Uterus (tissue), 2 donors: ENCODE measurements around the gene SLC27A2.

Source experiments
- CTCF ChIP-seq, 4 experiments: fragments of 200-600 bp in 2 of 4; fragments of 450-650 bp in 2 of 4; sonication (generic) in 2 of 4; IDR thresholded peaks; one replicate each; pipeline ENCODE4 v1.5.1; 2016 to 2019; ENCODE audit warnings: antibody characterized with exemption in 4 of 4, mild to moderate bottlenecking in 2 of 4, moderate library complexity in 1 of 4
- POLR2A ChIP-seq, 2 donors: fragments of 450-650 bp; IDR thresholded peaks; one replicate each; pipeline ENCODE4 v1.6.1; 2016; ENCODE audit warnings: antibody characterized with exemption in 2 of 2, mild to moderate bottlenecking in 1 of 2, moderate library complexity in 1 of 2

- TF ChIP-seq POLR2A (IDR thresholded peaks at IDR 0.05), result no peak
- TF ChIP-seq CTCF (IDR thresholded peaks at IDR 0.05), result no peak
These were observed 44.1 kb upstream of the SLC27A2 start for GRCh38 chr15:50137893-50138292.
